MM.1S (cell line): ENCODE measurements around the gene MFSD2B.

Experiments used
- EZH2 ChIP-seq: fragments of 300-600 bp; sonication (generic); optimal IDR thresholded peaks from 2 replicates; pipeline ENCODE3; 2017; ENCODE audit warnings: low read depth, mild to moderate bottlenecking, antibody characterized with exemption, low read length, mixed read lengths
- EZH2phosphoT487 ChIP-seq: fragments of 300-600 bp; sonication (generic); IDR thresholded peaks from 2 replicates; pipeline ENCODE4 v1.6.1; 2018; ENCODE audit warnings: antibody characterized with exemption, low read length
- TF ChIP-seq, protein P1 (sequence below): fragments of 300-600 bp; sonication (generic); IDR thresholded peaks from 2 replicates; pipeline ENCODE4 v1.5.1; 2016; ENCODE audit warnings: antibody characterized with exemption, low read length, mixed read lengths

DNA sequence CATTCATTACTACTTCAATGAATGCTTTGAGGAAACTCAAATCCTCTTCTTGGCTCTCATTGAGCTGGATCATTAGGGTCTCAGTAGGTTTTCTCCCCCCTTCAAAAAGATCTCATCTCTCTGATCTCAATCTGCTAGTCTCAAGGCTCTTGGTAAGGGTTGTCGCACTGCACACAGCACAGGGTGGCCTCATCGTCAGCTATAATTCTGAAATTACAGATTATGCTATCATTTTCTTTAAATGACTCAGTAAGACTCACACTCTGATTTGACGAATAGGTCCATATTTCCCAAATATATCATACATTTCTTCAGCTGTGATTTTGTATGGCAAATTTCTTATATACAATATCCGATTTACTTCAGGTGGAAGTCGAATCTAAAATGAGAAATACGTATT, 63.9 kb downstream of the MFSD2B start:
- TF ChIP-seq, protein P1, sequence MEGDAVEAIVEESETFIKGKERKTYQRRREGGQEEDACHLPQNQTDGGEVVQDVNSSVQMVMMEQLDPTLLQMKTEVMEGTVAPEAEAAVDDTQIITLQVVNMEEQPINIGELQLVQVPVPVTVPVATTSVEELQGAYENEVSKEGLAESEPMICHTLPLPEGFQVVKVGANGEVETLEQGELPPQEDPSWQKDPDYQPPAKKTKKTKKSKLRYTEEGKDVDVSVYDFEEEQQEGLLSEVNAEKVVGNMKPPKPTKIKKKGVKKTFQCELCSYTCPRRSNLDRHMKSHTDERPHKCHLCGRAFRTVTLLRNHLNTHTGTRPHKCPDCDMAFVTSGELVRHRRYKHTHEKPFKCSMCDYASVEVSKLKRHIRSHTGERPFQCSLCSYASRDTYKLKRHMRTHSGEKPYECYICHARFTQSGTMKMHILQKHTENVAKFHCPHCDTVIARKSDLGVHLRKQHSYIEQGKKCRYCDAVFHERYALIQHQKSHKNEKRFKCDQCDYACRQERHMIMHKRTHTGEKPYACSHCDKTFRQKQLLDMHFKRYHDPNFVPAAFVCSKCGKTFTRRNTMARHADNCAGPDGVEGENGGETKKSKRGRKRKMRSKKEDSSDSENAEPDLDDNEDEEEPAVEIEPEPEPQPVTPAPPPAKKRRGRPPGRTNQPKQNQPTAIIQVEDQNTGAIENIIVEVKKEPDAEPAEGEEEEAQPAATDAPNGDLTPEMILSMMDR: no peak
- TF ChIP-seq EZH2: no peak
- no peak for TF ChIP-seq EZH2phosphoT487
